Fibroblast of lung (primary cell): ENCODE results near the gene KLHL21. TPM values are rescaled to one million over a fixed set of nuclear protein-coding genes. Genes with fewer than 3 reads are reported as not detected.

Experiments
- DNase-seq, 2 donors: peaks; one replicate each; pipeline versions ENCODE4 v3.0.0 to v3.0.0-alpha.2; 2010; ENCODE audit warnings: low read depth in 2 of 2
- H2AFZ ChIP-seq: 2 replicates; pipeline ENCODE4 v1.5.1; 2012; ENCODE audit warnings: low read length, control low read depth, inconsistent platforms
- H3K27ac ChIP-seq: 2 replicates; pipeline ENCODE4 v1.5.1; 2011; ENCODE audit warnings: low read length, control low read depth; ENCODE audit not compliant: insufficient read depth
- H3K27me3 ChIP-seq: 2 replicates; pipeline ENCODE4 v1.5.1; 2011; ENCODE audit warnings: mild to moderate bottlenecking, low read length; ENCODE audit not compliant: control insufficient read depth, insufficient read depth
- H3K36me3 ChIP-seq: 2 replicates; pipeline ENCODE4 v1.5.1; 2011; ENCODE audit warnings: low read length; ENCODE audit not compliant: control insufficient read depth, insufficient read depth
- H3K4me1 ChIP-seq: 2 replicates; pipeline ENCODE4 v1.5.1; 2011; ENCODE audit warnings: low read length; ENCODE audit not compliant: control insufficient read depth, insufficient read depth; ENCODE audit errors: extremely low read depth
- H3K4me2 ChIP-seq: 2 replicates; pipeline ENCODE4 v1.5.1; 2011; ENCODE audit warnings: low read length, control low read depth; ENCODE audit not compliant: insufficient read depth; ENCODE audit errors: extremely low read depth
- H3K4me3 ChIP-seq, 4 experiments: fragments of 200-600 bp in 1 of 4; sonication (generic) in 1 of 4; replicated peaks in 1 of 4; 2 replicates each; pipeline ENCODE4 v1.5.1; 2011 to 2016; ENCODE audit warnings: low read length in 4 of 4, low read depth in 3 of 4, mild to moderate bottlenecking in 3 of 4, control low read depth in 2 of 4, inconsistent platforms in 1 of 4, mixed read lengths in 1 of 4; ENCODE audit not compliant: insufficient read depth in 1 of 4; ENCODE audit errors: control extremely low read depth in 1 of 4
- H3K79me2 ChIP-seq: 2 replicates; pipeline ENCODE4 v1.5.1; 2012; ENCODE audit warnings: mild to moderate bottlenecking, low read length, inconsistent platforms; ENCODE audit not compliant: control insufficient read depth, insufficient read depth
- H3K9ac ChIP-seq: 2 replicates; pipeline ENCODE4 v1.5.1; 2011; ENCODE audit warnings: mild to moderate bottlenecking, low read length, control low read depth; ENCODE audit not compliant: insufficient read depth
- H3K9me3 ChIP-seq: 2 replicates; pipeline ENCODE4 v1.5.1; 2012; ENCODE audit warnings: low read depth, low read length; ENCODE audit not compliant: control insufficient read depth, insufficient read depth
- H4K20me1 ChIP-seq: 2 replicates; pipeline ENCODE4 v1.5.1; 2011; ENCODE audit warnings: low read length; ENCODE audit not compliant: control insufficient read depth, insufficient read depth; ENCODE audit errors: extremely low read depth
- EZH2 ChIP-seq: IDR thresholded peaks from 2 replicates; pipeline ENCODE4 v1.5.1; 2012; ENCODE audit warnings: low read length, control low read depth, mild to moderate bottlenecking; ENCODE audit errors: missing control alignments
- polyA plus RNA-seq, 2 donors: library from polyadenylated mRNA; depleted of rRNA in 1 of 2; stranded (reverse) in 1 of 2; unstranded in 1 of 2; fragments of >200 nt; gene quantifications; 2 replicates each; pipeline ENCODE4 v1.2.1, GENCODE V29; 2011 to 2012; ENCODE audit warnings: missing spikeins in 1 of 2
- total RNA-seq: library from RNA; depleted of rRNA; stranded (reverse); fragments of >200 nt; gene quantifications from 2 replicates; pipeline ENCODE4 v1.2.1, GENCODE V29; 2014
- TF ChIP-seq, protein P1 (sequence below), 2 donors: IDR thresholded peaks in 1 of 2; conservative IDR thresholded peaks in 1 of 2; 1 replicate in 1 of 2; 2 replicates in 1 of 2; pipeline ENCODE4 v1.5.1; 2011 to 2012; ENCODE audit warnings: low read length in 2 of 2, control low read depth in 1 of 2, inconsistent platforms in 1 of 2, low read depth in 1 of 2, mild to moderate bottlenecking in 1 of 2

The KLHL21 gene
- total and polyA plus RNA-seq, 2 donors (not counting 1 experiment from before 2014, with no cell fraction given): 11.7 to 44.9 TPM

DNA sequence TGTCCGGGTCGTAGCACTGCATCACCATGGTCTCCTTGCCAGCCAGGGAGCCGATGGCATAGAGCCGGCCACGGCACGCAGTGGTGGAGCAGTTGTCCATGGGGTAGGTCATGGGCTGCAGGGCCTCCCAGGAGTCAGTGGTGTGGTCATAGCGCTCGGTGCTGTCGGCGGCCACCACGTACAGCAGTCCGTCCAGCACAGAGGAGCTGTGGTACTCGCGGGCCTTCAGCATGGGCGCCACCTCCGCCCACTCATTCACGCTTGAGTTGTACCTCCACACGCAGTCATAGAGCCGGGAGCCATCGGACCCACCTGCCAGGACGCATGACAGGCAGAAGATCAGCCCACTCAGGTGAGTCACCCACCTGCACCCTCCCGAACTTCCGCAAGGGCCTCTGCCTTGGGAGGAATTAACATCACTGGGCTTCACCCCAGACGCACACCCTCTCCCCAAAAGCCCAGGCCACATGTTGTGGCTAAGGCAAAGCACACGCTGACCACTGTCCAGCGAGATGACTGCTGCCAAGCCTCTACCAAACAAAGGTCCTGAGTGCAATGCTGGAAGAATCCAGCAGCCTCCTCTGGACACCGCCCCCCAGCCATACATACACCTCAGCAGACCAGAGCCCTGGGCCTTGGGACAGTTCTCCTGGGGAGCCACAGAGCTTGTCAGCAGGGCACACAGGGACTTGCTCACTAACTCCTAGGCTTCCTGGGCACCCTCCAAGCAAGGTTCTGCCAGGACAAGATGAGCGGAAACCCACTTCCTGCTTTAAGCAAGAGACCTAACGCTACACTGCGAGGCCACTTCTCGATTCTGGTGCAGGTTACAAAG lies 3.3 kb downstream of the KLHL21 start:
- TF ChIP-seq, protein P1, sequence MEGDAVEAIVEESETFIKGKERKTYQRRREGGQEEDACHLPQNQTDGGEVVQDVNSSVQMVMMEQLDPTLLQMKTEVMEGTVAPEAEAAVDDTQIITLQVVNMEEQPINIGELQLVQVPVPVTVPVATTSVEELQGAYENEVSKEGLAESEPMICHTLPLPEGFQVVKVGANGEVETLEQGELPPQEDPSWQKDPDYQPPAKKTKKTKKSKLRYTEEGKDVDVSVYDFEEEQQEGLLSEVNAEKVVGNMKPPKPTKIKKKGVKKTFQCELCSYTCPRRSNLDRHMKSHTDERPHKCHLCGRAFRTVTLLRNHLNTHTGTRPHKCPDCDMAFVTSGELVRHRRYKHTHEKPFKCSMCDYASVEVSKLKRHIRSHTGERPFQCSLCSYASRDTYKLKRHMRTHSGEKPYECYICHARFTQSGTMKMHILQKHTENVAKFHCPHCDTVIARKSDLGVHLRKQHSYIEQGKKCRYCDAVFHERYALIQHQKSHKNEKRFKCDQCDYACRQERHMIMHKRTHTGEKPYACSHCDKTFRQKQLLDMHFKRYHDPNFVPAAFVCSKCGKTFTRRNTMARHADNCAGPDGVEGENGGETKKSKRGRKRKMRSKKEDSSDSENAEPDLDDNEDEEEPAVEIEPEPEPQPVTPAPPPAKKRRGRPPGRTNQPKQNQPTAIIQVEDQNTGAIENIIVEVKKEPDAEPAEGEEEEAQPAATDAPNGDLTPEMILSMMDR (conservative IDR thresholded peaks at IDR 0.05 in 1 of 2, IDR thresholded peaks at IDR 0.05 in 1 of 2; ENCODE audit: low read depth in 1 of 2, low read length in 2 of 2): no peak
- TF ChIP-seq EZH2: no peak
- Histone ChIP-seq H3K4me1 (peaks cover 11% of the 10 kb centered on the region), H3K36me3 (peaks cover 25% of the 10 kb centered on the region), H4K20me1 (no peaks in the 10 kb centered on the region), H3K79me2 (peaks cover 68% of the 10 kb centered on the region), H3K4me2 (peak overlapping the region; percentile 70), H3K27me3 (no peaks in the 10 kb centered on the region), H3K9ac (no peak overlapping the region), H3K4me3 (peak overlapping the region; percentile 8 to 99 (median 64)), H3K27ac (no peak overlapping the region), H3K9me3 (no peaks in the 10 kb centered on the region), H2AFZ (no peak overlapping the region)
- peak; percentile 23 to 46 for DNase-seq

DNA sequence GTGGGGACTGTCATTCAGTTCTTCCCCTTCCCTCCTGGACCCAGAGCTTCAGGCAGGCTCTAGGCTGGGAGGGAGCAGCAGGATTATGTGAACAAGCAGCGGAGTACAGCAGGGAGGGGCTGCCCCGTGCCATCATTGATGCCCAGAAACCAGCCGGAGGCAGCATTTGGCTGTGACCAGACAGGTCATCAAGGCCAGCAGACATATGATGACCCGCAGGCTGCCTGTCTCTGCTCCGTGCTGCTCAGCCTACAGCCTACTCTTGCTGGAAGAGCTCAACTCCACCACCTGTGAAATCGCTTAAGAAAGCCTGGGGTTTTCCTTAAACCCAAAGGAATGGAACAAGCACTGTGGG lies 4.9 kb downstream of the KLHL21 start:
- Histone ChIP-seq H3K27me3 (no peaks in the 10 kb centered on the region), H3K4me3 (no peak overlapping the region), H3K79me2 (peaks cover 75% of the 10 kb centered on the region), H3K27ac (no peak overlapping the region), H4K20me1 (no peaks in the 10 kb centered on the region), H3K36me3 (peaks cover 35% of the 10 kb centered on the region), H3K9me3 (no peaks in the 10 kb centered on the region), H2AFZ (no peak overlapping the region), H3K4me1 (no peaks in the 10 kb centered on the region), H3K9ac (no peak overlapping the region), H3K4me2 (no peak overlapping the region)
- TF ChIP-seq, protein P1 (conservative IDR thresholded peaks at IDR 0.05 in 1 of 2, IDR thresholded peaks at IDR 0.05 in 1 of 2; ENCODE audit: low read depth in 1 of 2, low read length in 2 of 2): no peak
- no peak for TF ChIP-seq EZH2
- DNase-seq: no peak

DNA sequence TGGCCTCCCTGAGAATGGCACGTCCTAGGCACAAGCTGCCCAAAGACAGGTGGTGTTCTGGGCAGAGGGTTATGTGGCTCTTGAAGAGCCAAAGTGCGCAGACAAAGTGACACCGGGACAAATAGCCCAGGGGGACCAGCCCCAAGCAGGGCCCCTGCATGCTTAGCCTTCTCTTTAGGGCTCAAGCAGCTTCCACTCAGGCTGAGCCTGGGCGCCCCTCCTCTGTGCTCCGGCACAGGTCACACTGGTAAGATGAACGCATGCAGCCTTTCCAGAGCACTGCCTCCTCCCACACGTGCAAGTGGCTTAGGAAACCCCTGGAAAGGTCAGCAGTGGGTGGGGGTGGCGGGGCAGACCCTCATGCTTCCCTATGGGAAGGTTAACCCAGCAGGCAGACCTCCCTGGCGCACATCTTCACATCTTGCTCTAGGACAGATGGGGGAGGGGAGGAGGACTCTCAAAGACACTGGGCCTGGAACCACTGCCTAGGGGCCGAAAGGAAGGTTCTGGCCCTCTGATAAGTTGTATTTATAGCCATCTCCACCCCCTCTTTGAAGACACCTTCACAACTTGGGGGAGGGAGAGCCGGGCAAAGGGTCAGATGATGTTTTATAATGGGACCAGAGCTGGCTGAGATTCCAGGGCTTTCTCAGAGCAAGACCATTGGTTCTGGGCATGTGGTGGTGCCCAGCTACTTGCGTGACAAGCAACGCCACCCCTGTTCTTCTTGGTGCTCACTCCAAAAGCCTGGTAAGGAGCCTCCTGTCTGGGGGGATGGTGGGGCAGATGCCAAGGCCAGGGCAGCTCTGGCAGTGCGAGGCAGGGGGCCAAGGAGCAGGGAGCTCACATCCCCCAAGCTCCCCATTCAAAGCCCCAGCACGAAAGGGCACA lies 5.5 kb downstream of the KLHL21 start:
- Histone ChIP-seq H4K20me1 (no peaks in the 10 kb centered on the region), H3K4me2 (no peak overlapping the region), H3K4me1 (no peaks in the 10 kb centered on the region), H3K9me3 (no peaks in the 10 kb centered on the region), H3K27me3 (no peaks in the 10 kb centered on the region), H2AFZ (no peak overlapping the region), H3K36me3 (peaks cover 40% of the 10 kb centered on the region), H3K4me3 (peak overlapping the region in 1 of 4 experiments; percentile 25), H3K27ac (no peak overlapping the region), H3K79me2 (peaks cover 72% of the 10 kb centered on the region), H3K9ac (no peak overlapping the region)
- no peak for TF ChIP-seq EZH2
- TF ChIP-seq, protein P1 (conservative IDR thresholded peaks at IDR 0.05 in 1 of 2, IDR thresholded peaks at IDR 0.05 in 1 of 2; ENCODE audit: low read depth in 1 of 2, low read length in 2 of 2): no peak
- DNase-seq: no peak
